WTC11 (cell line): ENCODE results near the gene PABPN1L. TPM values are rescaled to one million over a fixed set of nuclear protein-coding genes. Genes with fewer than 3 reads are reported as not detected.

Experiments
- ATAC-seq: fragments of 200-7000 bp; cut with Tn5 transposase; 2 replicates; pipeline ENCODE4 v1.10.0; 2021; ENCODE audit warnings: mild to moderate bottlenecking, moderate library complexity
- CTCF ChIA-PET: fragments of 300-600 bp; sonication (Branson Sonifier 250); formaldehyde crosslinking; loops from one replicate; lab custom pipeline; 2021; ENCODE audit warnings: antibody characterized with exemption; lab: Charles Lee
- POLR2A ChIA-PET: fragments of 350-600 bp; sonication (Branson Sonifier 250); formaldehyde crosslinking; loops from one replicate; lab custom pipeline; 2021; ENCODE audit warnings: antibody characterized with exemption; lab: Charles Lee
- DNase-seq: peaks from one replicate; pipeline ENCODE4 v3.0.0; 2021; ENCODE audit warnings: low spot score
- H3K27ac Mint-ChIP-seq: 2 replicates; pipeline ENCODE4 v1.8.0; 2021; ENCODE audit warnings: mixed read lengths
- H3K27me3 Mint-ChIP-seq: 2 replicates; pipeline ENCODE4 v1.8.0; 2021; ENCODE audit warnings: low read depth, mild to moderate bottlenecking, moderate library complexity, mixed read lengths
- H3K36me3 Mint-ChIP-seq: 2 replicates; pipeline ENCODE4 v1.8.0; 2021; ENCODE audit warnings: mixed read lengths
- H3K4me1 Mint-ChIP-seq: 2 replicates; pipeline ENCODE4 v1.8.0; 2022; ENCODE audit warnings: mixed read lengths
- H3K4me3 Mint-ChIP-seq: 2 replicates; pipeline ENCODE4 v1.8.0; 2021; ENCODE audit warnings: mild to moderate bottlenecking, moderate library complexity, mixed read lengths
- H3K9me3 Mint-ChIP-seq: 2 replicates; pipeline ENCODE4 v1.8.0; 2021; ENCODE audit warnings: mixed read lengths
- FOXK1 ChIP-seq: sonication (generic); formaldehyde crosslinking; IDR thresholded peaks from 2 replicates; pipeline ENCODE4 v1.8.0; 2022; ENCODE audit warnings: mild to moderate bottlenecking, moderate library complexity, missing genetic modification reagents
- NFATC4 ChIP-seq: fragments of 250-450 bp; sonication (Bioruptor Pico); IDR thresholded peaks from 2 replicates; pipeline ENCODE4 v1.9.0; 2021; ENCODE audit warnings: mild to moderate bottlenecking
- PRDM15 ChIP-seq: sonication (generic); formaldehyde crosslinking; IDR thresholded peaks from 2 replicates; pipeline ENCODE4 v1.8.0; 2022; ENCODE audit warnings: missing genetic modification reagents
- SMAD4 ChIP-seq: sonication (generic); formaldehyde crosslinking; IDR thresholded peaks from 2 replicates; pipeline ENCODE4 v1.8.0; 2022; ENCODE audit warnings: mild to moderate bottlenecking, missing genetic modification reagents
- ZNF423 ChIP-seq: fragments of 250-450 bp; sonication (Bioruptor Pico); IDR thresholded peaks from 2 replicates; pipeline ENCODE4 v2.1.2; 2022; ENCODE audit warnings: mild to moderate bottlenecking, moderate library complexity
- ZNF512 ChIP-seq: sonication (generic); formaldehyde crosslinking; IDR thresholded peaks from 2 replicates; pipeline ENCODE4 v1.8.1; 2022; ENCODE audit warnings: missing genetic modification reagents, borderline replicate concordance
- total RNA-seq: library from RNA; stranded (reverse); gene quantifications from 3 replicates; pipeline ENCODE4 v1.2.3, GENCODE V29; 2021
- TF ChIP-seq, protein P1 (sequence below): sonication (generic); formaldehyde crosslinking; IDR thresholded peaks from 2 replicates; pipeline ENCODE4 v1.8.0; 2023; ENCODE audit warnings: mild to moderate bottlenecking, missing genetic modification reagents
- TF ChIP-seq, protein P2 (sequence below): fragments of 250-450 bp; sonication (Bioruptor Pico); conservative IDR thresholded peaks from 2 replicates; pipeline ENCODE4 v1.9.0; 2021; ENCODE audit warnings: mild to moderate bottlenecking

The PABPN1L gene
- total RNA-seq, 1 experiment from 2014 or later = not detected

DNA sequence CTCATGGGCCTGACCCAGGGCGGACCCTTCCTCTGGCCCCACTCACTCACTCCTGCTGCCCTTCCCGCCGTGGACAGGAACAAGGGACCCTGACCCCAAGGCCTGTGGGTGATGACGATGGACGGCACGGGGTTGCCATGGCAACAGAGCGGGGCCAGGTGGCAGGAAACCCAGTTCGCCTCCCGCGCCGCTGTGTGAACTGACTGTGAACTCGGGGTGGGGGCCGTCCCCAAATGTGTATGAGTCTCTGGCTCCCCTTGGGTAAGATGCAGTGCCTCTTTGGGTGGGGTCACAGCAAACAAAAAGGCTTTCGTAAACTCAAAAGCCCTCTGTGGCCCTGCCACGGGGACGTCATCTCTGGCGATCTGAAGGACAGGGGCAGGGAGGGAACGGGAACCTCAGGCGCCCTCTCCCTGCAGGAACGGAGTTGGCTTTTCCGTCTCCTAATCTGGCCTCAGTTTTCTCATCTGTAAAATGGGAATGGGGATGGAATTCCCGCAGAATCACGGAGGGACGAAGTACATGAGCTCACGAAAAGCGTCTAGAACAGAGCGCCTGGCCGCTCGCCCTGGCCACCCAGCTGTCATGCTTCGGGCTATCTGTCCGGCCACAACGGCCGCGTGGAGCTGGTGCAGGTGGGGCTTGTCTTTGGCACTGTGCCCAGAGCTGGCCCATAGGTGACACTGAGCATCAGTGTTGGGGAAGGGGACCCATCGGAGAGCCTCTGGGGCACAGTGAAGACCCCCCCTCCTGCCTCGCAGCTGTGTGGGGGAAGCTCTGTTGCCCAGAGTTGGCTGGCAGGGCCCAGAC is 44.9 kb upstream of the PABPN1L start (continued):
- no peak for TF ChIP-seq ZNF512 (CRISPR knock-in tag)
- TF ChIP-seq NFATC4 (CRISPR knock-in tag) = no peak
- TF ChIP-seq, protein P1, sequence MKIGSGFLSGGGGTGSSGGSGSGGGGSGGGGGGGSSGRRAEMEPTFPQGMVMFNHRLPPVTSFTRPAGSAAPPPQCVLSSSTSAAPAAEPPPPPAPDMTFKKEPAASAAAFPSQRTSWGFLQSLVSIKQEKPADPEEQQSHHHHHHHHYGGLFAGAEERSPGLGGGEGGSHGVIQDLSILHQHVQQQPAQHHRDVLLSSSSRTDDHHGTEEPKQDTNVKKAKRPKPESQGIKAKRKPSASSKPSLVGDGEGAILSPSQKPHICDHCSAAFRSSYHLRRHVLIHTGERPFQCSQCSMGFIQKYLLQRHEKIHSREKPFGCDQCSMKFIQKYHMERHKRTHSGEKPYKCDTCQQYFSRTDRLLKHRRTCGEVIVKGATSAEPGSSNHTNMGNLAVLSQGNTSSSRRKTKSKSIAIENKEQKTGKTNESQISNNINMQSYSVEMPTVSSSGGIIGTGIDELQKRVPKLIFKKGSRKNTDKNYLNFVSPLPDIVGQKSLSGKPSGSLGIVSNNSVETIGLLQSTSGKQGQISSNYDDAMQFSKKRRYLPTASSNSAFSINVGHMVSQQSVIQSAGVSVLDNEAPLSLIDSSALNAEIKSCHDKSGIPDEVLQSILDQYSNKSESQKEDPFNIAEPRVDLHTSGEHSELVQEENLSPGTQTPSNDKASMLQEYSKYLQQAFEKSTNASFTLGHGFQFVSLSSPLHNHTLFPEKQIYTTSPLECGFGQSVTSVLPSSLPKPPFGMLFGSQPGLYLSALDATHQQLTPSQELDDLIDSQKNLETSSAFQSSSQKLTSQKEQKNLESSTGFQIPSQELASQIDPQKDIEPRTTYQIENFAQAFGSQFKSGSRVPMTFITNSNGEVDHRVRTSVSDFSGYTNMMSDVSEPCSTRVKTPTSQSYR (CRISPR knock-in tag) = no peak
- no peak for TF ChIP-seq ZNF423 (CRISPR knock-in tag)
- TF ChIP-seq FOXK1 (CRISPR knock-in tag) = no peak
- TF ChIP-seq, protein P2, sequence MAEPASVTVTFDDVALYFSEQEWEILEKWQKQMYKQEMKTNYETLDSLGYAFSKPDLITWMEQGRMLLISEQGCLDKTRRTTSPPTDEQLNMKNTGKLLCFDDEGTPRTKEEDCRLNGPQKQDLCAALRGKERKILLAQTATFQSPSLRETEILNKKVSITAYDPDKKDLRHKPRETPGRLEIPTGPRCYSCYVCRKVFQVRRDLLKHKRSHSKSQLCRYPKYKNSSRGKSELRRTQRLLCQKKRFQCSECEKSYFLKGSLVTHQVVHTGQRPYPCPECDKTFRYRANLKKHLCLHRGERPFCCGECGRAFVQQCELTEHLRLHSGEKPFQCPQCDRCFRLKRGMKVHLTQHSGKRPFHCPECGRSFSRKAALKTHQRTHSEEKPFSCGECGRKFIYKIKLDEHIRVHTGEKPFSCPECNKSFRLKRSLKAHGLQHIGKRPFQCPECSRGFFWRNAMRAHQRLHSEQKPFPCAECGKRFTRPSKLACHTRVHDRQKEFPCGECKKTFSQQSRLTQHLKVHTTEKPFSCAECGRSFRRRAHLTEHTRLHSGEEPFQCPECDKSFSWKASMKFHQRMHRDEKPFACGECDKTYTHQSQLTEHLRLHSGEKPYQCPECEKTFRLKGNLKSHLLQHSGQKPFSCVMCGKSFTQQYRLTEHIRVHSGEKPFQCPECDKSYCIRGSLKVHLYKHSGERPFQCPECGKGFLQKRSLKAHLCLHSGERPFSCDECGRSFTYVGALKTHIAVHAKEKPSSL = no peak

DNA sequence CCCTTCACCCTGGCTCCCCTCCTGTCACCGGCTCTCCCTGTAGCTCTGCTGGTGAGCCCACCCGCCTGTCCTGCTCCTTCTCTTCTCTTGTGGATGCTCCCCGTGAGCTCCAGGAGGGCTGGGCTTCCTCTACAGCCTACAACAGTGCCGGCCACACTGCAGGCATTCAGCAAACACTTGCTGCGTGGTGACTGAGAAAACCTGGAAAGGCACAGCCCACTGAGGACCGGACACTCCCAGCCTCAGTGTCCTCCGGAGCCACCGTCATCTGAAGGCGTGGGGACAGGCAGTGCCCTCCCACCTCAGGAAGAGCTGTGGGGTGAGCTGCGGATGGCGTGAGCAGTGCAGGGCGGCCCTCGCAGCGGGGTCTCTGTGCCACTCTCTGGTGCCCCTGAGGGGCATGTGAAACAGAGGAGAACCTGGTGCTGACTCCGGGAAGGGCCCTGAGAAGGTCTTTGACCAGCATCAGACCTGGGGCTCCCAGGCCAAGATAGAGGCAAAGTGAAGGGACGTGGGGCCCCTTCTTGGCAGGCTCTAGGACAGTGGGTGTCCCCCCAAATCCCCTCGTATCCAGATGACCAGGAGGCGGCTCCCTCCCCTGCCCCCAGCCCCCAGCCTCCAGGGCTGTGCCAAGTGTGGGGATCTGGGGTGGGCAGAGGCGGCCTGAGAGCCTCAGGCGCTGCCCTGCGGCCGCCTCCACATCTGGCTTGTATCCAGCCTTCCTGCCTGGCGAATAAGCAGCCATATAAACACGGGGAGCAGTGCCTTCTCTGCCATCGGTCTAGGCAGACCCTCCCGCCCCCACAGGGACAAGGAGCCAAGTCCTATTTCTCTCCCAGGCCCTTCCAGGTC is 44.0 kb upstream of the PABPN1L start:
- Mint-ChIP-seq H3K4me1 (peaks cover 2% of the 10 kb centered on the region; the same call in 1 of the 2 replicates), H3K4me3 (no peak overlapping the region), H3K27me3 (no peaks in the 10 kb centered on the region), H3K9me3 (peaks cover 10% of the 10 kb centered on the region; the same call in 1 of the 2 replicates), H3K36me3 (no peaks in the 10 kb centered on the region), H3K27ac (peak overlapping the region; percentile 19; the same call in 1 of the 2 replicates)
- DNase-seq (no peak), ATAC-seq (no peak)
- TF ChIP-seq SMAD4 (CRISPR knock-in tag) (no peak), PRDM15 (peak; percentile 90)
- ChIA-PET CTCF (interaction anchor here (0.6 kb wide), 1 partner anchor 31 kb away, joined by 3 read pairs; no protein-coding TSS in a partner anchor), POLR2A (no interaction called here)
